OCI-M1 (cell line): Measurements from ENCODE around the gene SLC6A3.
"Not testable (repeated sequence)": the region's sequence is repeated elsewhere in the genome, so short reads cannot be mapped to it uniquely, and the experiment has no call there.

Experiments used
- DNase-seq: peaks from one replicate; lab custom pipeline; 2025; lab: John Stamatoyannopoulos, UW

SLC6A3 gene

DNA sequence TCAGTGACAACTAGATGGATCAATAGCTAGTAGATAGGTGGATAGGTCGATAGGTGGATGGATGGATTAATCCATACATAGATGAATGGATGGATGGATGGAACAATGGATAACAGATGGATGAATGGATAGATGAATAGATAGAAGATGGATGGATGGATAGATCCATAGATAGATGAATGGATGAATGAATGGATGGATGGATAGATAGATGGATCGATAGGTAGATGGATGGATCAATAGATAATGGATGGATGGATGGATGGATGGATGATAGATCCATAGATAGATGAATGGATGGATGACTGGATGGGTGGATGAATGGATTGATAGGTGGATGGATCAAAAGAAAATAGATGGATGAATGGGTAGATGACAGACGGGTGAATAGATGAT is 5.1 kb downstream of the SLC6A3 start:
- no peak for DNase-seq

DNA sequence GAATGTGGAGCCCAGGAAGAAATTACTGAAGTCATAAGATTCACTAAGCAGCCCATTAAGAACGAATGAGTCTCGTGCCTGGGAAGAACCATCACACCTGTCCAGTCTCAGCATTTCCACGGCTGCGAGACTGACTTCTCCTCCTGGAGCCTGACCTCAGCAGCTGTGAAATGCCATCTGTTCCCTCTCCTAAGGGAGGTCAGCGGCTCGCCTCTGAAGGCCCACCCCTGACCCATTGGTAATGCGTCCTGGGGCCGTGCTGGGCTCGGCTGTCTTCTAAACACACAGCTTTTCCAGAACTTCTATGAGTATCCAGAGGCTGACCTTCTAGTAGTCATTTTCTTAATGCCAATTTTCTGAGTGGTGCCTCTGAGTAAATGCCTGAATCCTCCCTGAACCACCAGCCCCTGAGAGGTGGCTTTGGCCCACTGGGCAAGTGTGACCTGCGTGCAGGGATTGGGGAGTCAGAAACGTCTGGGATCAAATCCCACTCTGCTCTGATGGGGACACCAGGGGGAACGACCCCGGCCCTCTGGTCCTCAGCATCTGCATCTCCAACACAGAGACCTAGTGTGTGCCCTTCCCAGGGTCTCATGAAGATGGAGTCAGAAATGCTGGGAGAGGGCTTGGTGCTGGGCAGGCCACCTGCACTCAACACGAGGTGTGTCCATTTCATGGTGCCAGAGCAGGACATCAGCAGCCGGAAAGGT is 5.7 kb downstream of the SLC6A3 start:
- no peak for DNase-seq

DNA sequence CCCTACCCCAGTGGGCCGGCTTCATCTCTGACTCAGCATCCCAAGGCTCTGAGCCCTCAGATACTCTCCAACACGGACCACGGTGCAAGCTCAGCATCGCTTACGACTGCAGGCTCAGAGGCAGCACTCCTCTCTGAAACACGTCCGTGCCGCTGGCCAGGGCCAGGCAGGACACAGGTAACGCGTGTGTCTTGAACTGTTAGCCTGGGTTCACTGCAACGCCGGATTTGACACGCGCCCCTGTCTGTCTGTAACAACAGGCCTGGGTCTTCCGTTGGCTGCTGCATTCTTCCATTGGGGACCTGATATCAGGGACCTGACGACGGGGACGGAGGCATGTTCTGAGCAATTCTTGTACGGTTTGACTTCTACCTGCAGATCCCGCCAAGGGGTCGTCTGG is 6.4 kb downstream of the SLC6A3 start:
- no peak for DNase-seq

DNA sequence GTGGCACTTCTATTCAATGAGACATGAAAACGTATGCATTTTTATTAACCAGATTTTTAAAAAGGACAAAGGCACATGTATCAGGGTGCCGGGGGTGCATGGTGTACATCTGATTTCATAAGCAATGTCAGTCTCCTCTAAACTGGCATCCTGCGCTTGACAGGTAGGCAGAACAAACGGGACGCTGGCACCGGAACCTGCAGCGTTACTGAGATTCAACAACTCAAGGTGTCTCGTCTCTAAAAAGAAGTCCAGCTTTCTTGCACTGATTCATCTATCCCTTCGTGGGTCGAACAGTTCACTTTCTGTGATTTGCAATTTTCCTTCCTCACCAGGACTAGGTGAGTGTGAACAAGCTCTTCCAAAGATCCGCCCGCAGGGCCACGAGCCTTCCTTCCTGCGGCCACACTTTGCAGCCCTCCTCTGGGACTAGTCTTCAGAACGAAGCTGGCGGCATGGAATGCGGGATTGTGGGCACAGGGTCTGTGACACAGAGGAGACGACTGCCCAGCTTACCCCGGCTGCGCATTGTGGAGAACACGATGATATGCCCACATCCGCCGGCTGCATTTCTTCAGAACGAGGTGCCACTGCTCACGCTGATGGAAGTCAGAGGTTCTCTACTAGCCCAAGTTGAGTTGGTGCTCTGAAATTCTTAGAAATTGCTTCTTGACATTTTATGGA is 7.2 kb downstream of the SLC6A3 start:
- DNase-seq, result no peak

DNA sequence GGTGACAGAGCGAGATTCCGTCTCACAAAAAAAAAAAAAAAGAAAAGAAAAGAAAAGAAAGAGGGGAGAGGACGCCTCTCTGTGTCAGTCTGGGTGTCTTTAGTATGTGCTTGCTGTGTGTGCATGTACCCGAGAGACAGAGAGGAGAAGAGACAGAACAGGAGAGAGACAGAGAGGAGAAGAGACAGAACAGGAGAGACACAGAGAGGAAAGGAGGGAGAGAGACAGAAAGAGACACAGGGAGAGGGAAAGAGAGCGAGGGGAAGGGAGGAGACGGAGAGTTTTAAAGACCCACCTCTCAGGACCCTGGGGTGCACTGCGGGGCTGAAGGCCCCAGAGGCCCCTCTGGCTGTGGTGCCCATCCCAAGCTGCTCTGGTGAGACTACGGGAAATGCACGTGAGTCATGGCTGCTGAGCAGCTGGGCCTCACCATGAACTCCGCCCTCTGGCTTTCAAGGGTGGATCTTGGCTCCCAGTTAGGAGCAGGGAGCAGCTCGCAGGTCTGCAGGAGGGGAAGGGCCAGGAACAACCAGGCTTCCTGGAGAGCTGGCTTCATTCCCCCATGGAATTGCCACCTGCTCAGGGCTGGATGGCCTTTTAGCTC is 7.9 kb downstream of the SLC6A3 start:
- DNase-seq, result peak; percentile 3

DNA sequence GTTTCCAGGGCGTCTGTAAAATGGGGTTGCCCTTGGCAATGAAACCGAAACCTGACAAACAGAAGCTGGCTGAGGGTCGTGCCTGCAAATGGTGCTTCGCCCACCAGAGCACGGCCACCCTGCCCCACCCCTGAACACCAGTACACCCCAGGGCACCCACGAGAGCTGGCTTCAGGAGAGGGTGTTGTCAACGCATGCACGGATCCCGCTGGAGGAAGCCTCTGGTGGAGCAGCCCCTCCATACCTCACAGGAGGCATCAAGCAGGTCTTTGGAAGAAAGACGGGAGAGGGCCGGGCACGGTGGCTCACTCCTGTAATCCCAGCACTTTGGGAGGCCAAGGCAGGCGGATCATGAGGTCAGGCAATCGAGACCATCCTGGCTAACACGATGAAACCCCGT is 8.6 kb downstream of the SLC6A3 start:
- DNase-seq, result no peak

DNA sequence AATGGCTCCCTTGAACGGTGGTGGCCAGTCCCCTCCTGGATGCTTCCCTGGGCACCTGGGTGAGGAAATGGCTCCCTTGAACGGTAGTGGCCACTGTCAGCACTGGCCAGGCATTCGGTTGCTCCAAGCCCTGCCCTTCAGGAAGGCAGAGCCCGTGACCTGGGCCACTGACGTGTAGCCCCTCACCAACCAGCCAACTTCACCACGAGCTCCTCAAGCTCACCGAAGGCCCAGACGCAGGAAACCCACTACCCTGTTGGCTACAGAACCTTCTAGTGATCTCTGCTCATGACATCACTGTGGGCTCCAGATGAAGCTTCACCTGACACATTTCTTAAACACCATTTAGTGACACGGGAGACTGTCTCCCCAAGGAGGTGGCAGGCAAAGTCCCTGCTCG is 9.2 kb downstream of the SLC6A3 start:
- no peak for DNase-seq

DNA sequence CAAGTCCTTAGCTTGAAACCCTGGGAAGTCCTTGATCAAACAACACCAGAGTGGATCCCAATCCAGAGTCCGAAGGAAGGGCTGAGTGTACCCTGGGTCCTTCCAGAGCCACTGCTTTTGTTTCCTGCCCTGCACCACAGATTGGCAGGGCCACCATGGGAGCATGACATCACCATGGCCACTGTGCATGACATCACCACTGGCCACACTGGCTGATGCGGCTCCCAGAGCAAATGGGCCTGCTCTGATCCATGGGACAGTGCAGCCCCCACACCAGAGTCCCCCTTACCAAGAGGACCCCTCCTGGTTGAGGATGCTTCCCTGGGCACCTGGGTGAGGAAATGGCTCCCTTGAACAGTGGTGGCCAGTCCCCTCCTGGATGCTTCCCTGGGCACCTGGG is 9.9 kb downstream of the SLC6A3 start:
- no peak for DNase-seq

DNA sequence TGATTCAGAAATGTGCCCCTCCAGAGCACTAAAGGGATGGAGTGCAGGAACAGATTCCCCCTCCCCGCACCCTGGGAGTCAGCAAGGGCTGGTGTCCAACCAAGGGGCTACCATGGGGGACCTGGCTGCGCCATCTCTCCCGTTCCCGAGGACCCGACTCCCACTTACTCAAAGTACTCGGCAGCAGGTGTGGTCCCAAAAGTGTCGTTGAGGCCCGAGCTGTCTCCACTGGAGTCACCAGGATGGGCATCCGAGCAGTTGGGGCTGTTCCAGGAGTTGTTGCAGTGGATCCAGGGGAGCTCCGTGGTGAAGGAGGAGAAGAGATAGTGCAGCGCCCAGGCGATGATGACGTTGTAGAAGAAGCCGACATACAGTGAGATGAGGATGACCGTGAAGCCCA is 12.9 kb downstream of the SLC6A3 start:
- no peak for DNase-seq

DNA sequence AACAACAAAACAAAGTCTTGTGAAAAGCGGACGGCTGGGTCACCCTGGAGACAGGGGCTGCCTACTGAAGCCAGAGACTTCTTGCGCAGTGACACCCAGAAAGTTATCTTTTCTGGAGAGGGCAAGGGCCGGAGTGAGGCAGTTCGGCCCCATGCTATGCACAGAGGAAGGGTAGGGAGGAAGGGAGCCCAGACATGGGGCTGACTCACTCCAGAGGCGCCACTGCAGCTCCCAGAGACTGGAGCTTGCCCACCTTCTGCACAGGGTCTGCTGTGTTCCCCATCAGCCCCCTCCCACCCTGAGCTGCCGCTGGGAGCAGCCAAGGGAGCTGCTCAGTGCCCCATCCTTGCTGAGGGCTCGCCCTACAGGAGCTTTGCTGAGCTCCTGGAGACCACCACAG is 13.3 kb downstream of the SLC6A3 start:
- no peak for DNase-seq

DNA sequence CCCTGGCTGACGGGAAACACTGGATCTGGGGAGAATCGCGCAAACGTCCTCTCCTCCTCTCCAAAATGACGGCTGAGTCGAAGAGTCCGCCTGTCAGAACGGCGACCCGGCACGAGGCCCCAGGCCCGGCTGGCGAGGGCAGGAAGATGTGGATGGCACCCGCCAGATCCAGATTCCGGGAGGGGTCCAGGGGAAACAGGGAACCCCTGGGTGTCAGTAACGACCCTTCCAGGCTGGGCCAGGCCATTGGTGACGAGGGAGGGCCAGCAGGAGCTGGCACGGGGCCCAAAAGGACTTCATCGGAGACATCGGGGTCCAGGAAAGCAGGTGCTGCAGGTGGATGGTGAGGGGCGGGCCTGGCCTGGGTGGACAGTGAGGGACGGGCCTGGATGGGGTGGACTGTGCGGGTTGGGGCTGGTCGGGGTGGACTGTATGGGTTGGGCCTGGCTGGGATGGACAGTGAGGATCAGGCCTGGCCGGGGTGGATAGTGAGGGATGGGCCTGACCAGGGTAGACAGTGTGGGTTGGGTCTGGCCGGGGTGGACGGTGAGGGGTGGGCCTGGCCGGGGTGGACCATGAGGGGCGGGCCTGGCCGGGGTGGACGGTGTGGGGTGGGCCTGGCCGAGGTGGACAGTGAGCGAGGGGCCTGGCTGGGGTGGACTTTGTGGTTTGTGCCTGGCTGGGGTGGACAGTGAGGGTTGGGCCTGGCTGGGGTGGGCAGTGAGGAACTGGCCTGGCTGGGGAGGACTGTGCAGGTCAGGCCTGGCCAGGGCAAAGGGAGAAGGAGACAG is 14.0 kb downstream of the SLC6A3 start:
- no peak for DNase-seq

DNA sequence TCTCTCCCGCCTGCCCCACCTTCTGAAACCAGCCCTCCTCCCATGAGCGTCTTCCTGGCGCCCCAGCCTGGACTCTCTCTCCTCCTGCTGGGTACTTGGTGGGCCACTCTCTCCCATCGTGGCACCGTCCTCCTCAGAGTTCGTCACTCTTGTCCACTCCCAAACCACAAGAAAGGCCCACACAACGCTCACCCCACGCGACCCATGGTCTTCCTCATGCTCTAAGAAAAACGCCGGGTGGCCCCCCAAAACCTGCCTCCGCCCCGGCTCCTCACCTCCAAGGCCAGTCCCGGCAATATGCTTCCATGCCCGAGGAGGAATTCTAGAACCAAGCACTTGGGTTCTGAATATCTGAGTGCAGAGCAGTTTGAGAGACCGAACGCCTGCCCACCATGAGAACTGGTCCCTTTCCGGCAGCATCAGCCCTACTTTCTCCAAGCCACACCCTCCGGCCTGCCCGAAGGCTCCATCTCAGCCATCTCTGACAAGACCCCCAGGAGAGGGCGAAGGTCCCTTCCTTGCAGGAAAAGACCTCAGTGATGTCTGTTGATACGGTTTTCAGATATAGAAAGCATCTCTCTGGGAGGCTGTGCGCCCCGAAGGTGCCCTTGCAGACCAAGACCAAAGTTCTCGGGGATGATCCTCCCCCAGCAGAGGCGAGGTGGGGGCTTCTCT is 15.0 kb downstream of the SLC6A3 start:
- DNase-seq, result no peak

DNA sequence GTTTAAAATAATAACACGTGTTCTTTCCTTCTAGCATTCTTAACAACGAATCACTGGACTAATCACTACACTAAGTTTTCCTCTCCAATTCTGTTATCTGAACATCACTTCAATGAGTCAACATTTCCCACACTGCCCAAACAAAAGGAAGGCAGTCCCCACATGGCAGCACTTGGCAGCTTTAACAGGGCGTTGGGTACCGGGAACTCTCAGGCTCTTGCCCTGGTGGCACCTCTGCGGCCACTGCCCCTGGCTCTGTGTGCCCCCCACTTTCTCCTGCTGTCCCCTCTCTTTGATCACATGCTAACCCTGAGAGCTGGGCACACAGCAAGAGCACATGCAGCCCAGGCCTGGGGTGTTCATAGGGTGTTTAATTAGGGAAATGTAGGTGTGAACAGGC is 15.7 kb downstream of the SLC6A3 start:
- no peak for DNase-seq

DNA sequence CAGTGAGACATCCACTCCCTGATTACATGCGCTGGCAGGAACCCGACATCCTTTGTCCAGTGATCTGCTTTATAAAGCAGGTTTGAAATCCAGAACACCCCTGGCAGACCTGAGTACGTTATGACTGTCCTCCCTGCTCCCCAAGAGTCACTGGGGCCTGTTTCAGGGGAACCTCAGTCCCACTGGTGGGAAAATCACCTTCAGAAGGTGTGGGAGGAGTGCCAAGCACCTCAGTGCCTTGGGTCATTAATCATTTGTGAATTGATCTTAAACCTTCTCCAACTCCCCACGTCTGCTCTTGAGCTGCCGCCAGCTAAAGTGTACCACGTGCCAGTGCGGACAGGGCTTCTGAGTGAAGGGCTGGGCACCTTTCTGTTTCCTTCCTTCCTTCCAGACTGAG is 16.2 kb downstream of the SLC6A3 start:
- no peak for DNase-seq

DNA sequence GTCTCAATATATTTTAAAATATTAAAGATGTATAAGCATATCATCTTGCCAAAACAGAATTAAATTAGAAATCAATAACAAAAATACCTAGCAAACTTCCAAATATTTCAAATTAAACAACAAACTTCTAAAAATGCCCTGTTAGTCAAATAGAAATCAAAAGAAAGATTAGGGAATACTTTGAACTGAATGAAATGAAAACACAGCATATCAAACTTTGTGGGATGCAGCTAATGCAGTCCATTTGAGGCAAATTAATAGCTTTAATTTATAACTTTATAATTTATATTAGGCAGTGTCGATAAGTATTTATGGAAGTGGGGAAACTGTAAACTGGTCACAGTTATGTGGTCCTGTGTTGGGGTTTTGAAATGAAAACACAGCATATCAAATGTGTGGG is 17.1 kb downstream of the SLC6A3 start:
- no peak for DNase-seq

DNA sequence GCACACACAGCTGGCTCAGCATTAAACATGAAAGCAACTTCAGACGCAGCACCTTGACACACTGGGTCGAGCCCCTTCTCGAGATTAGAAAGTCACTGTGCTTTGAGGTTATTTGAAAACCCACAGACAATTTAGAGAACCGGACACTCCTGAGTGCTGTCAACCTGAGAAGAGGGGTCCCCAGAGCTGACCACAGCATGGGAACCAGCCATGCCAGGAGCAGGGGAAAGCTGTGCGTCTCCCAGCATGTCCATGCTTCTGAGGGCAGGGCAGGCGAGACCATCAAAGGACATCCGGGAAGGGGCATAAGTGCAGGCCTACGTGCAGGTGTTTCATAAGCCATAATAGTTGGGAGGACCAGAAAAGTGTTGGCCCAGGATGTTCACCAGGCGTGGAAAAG is 20.5 kb downstream of the SLC6A3 start:
- no peak for DNase-seq

DNA sequence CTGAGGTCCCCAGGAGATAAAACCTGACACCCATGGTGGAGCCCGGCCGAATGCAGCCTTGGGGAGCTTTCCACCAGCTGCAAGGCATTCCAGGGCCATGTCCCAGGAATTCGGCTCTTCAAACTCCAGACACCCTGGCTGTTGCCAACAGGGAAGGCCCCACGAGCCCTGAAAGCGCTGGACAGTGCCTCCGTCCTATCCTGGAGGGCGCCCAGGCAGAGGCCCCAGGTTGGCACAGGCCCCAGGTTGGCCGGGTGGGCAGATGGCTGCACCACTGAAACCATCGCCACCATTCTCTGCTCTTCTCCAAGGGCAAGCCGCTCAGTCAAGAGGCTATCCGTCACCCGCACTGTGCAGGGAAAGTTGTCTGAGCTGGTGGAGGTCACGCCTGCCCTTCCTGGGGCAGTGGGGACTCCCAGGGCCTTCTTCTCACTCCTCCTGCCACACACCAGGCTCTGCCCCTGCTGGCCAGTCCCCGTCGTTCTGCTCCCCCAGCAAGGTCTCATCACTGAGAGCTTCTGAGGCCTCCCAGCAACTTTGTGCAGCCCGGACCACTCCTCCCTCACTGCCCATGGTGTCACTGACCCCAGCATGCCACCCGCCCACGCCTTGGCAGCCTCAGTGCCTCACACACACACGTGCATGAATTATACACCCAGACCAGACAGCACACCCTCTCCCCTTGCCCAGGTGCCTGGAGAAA is 21.2 kb downstream of the SLC6A3 start:
- no peak for DNase-seq

DNA sequence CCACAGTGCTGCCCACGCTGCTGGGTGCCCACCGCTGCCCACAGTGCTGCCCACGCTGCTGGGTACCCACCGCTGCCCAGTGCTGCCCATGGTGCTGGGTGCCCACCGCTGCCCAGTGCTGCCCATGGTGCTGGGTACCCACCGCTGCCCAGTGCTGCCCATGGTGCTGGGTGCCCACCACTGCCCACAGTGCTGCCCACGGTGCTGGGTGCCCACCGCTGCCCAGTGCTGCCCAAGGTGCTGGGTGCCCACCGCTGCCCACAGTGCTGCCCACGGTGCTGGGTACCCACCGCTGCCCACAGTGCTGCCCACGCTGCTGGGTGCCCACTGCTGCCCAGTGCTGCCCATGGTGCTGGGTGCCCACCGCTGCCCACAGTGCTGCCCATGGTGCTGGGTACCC is 22.7 kb downstream of the SLC6A3 start:
- not testable (repeated sequence) for DNase-seq

DNA sequence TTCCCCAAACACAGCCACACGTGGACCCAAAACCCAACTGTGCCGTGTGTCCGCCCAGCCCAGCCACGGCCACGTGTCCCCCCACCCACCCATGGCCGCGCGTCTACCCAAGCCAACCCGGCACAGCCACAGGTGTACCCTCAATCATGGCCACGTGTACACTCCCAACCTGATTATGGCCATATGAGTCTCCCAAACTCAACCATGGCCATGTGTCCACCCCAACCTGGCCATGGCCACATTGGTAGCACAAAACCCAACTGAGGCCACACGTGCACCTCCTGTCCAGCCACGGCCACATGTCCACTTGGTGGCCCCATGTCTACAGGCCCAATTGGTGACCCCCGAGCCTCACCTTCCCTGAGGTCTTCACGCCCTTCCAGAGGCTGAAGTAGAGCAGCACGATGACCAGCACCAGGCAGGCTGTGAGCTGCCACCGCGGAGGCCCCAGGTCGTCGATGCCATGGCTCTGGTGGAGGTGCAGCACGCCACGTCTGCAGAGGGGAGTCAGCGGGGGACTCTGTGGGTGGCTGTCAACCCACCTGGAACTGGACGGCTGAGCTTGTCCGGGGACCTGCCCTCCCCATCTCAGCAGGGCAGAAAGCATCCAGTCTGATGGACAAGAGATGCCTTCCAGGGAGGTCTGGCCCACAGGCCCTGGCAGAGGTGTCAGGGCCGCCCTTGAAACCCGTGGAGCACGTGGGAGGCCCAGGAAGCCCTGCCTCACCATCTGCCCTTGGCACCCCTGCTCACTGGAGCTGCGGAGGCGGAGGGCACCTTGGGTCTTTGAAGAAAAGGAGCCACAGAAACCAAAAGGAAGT is 23.5 kb downstream of the SLC6A3 start:
- no peak for DNase-seq
